Upper lobe of left lung (tissue), 6 donors: ENCODE data around the gene GPR183. TPM values are rescaled to one million over a fixed set of nuclear protein-coding genes. Genes with fewer than 3 reads are reported as not detected.
"Not testable (repeated sequence)": the region's sequence is repeated elsewhere in the genome, so short reads cannot be mapped to it uniquely, and the experiment has no call there.

Source experiments
- ATAC-seq, 2 donors: fragments of 200-7000 bp; cut with Tn5 transposase; one replicate each; pipeline ENCODE4 v1.9.1; 2022; ENCODE audit warnings: mild to moderate bottlenecking in 2 of 2, moderate library complexity in 2 of 2; ENCODE audit not compliant: low FRiP score in 2 of 2
- DNase-seq, 2 donors: peaks; one replicate each; pipeline ENCODE4 v3.0.0-alpha.2; 2019 to 2020
- H3K27ac ChIP-seq, 4 donors: fragments of 200-600 bp; sonication (generic); one replicate each; pipeline ENCODE4 v1.5.1; 2016 to 2019
- H3K27me3 ChIP-seq, 4 donors: fragments of 200-600 bp; sonication (generic); one replicate each; pipeline ENCODE4 v1.5.1; 2017 to 2019
- H3K36me3 ChIP-seq, 4 donors: fragments of 200-600 bp; sonication (generic); one replicate each; pipeline ENCODE4 v1.5.1; 2016 to 2019
- H3K4me1 ChIP-seq, 4 donors: fragments of 200-600 bp; sonication (generic); one replicate each; pipeline ENCODE4 v1.5.1; 2018 to 2019
- H3K4me3 ChIP-seq, 4 donors: fragments of 200-600 bp; sonication (generic); one replicate each; pipeline ENCODE4 v1.5.1; 2017 to 2019; ENCODE audit warnings: mild to moderate bottlenecking in 2 of 4, moderate library complexity in 1 of 4
- H3K9me3 ChIP-seq, 4 donors: fragments of 200-600 bp; sonication (generic); one replicate each; pipeline ENCODE4 v1.5.1; 2018 to 2019
- CTCF ChIP-seq, 6 experiments: fragments of 450-650 bp in 4 of 6; fragments of 200-600 bp in 2 of 6; sonication (generic) in 2 of 6; IDR thresholded peaks; one replicate each; pipeline ENCODE4 v1.5.1; 2016 to 2019; ENCODE audit warnings: antibody characterized with exemption in 6 of 6
- EP300 ChIP-seq, 4 donors: sonication (generic); formaldehyde crosslinking; IDR thresholded peaks; one replicate each; pipeline ENCODE4 v1.5.1; 2017; ENCODE audit warnings: antibody characterized with exemption in 4 of 4, control low read depth in 2 of 4
- POLR2A ChIP-seq, 4 donors: fragments of 450-650 bp; IDR thresholded peaks; one replicate each; pipeline ENCODE4 v1.5.1; 2016 to 2017; ENCODE audit warnings: antibody characterized with exemption in 4 of 4, mild to moderate bottlenecking in 2 of 4
- POLR2AphosphoS5 ChIP-seq, 2 donors: sonication (generic); formaldehyde crosslinking; IDR thresholded peaks; one replicate each; pipeline ENCODE4 v1.5.1; 2017; ENCODE audit warnings: antibody characterized with exemption in 2 of 2
- WGBS, 2 donors: methylation state at CpG; one replicate each; pipeline ENCODE4 v1.1.5; 2017 to 2018; 5-methylcytosine and 5-hydroxymethylcytosine counted together
- small RNA-seq, 4 donors: library from RNA; depleted of rRNA; stranded (forward); fragments of <200 nt; gene quantifications; one replicate each; pipeline ENCODE3, GENCODE V24; 2016
- total RNA-seq, 6 donors: library from RNA; depleted of rRNA in 4 of 6; stranded (reverse); fragments of >200 nt in 4 of 6; gene quantifications; one replicate each; pipeline versions ENCODE4 v1.1.0 to v1.2.1, GENCODE V29; 2016 to 2021
- donor health status: DM: no; HTN: no; CAD: no; lungs with moderate emphysema.
- donor health status: DM: no; HTN: yes; CAD: no; lungs with severe emphysema.

The GPR183 gene
- total RNA-seq, 6 donors from 2014 or later, result 2.6 to 13.5 (median 10.0) TPM

- WGBS, 2 donors, result 89 to 93% methylated on average over 5 of the region's 5 CpGs
- DNase-seq (no peak), ATAC-seq (no peak)
- TF ChIP-seq POLR2AphosphoS5 (IDR thresholded peaks at IDR 0.05), result no peak
- no peak for TF ChIP-seq EP300 (IDR thresholded peaks at IDR 0.05)
- no peak for TF ChIP-seq POLR2A (IDR thresholded peaks at IDR 0.05)
- Histone ChIP-seq H3K27ac (no peak overlapping the region), H3K4me1 (peaks cover 0 to under 1% (median 0%) of the 10 kb centered on the region in 4 donors), H3K27me3 (no peaks in the 10 kb centered on the region), H3K4me3 (no peak overlapping the region), H3K9me3 (no peaks in the 10 kb centered on the region), H3K36me3 (peaks cover 0 to 15% (median 2%) of the 10 kb centered on the region in 4 donors)
Measured at GRCh38 chr13:99250982-99251825, 56.0 kb downstream of the GPR183 start.

- not testable (repeated sequence) for DNase-seq
Measured at GRCh38 chr13:99249606-99250005, 57.6 kb downstream of the GPR183 start.

GRCh38 chr13:99249178-99249577 is 58.0 kb downstream of the GPR183 start:
- not testable (repeated sequence) for DNase-seq, H3K27ac ChIP-seq, H3K4me3 ChIP-seq, H3K4me1 ChIP-seq, ATAC-seq, H3K9me3 ChIP-seq, H3K27me3 ChIP-seq
- 95 to 99% methylated on average over 3 of the region's 3 CpGs for WGBS, 2 donors
- H3K36me3 ChIP-seq, result peaks cover 0 to 12% (median 4%) of the 10 kb centered on the region in 4 donors

More at GRCh38 chr13:99249606-99250005, 57.6 kb downstream of the GPR183 start:
- 98 to 100% methylated on average over 2 of the region's 2 CpGs for WGBS, 2 donors
- not testable (repeated sequence) for H3K9me3 ChIP-seq, ATAC-seq, H3K27ac ChIP-seq, H3K4me3 ChIP-seq, H3K27me3 ChIP-seq, H3K4me1 ChIP-seq
- H3K36me3 ChIP-seq, result peaks cover 0 to 16% (median 4%) of the 10 kb centered on the region in 4 donors

- H3K27me3 ChIP-seq, result no peaks in the 10 kb centered on the region
- no peaks in the 10 kb centered on the region for H3K4me1 ChIP-seq
- WGBS, 2 donors, result 98 to 100% methylated on average over 1 of the region's 1 CpG
- TF ChIP-seq EP300 (IDR thresholded peaks at IDR 0.05), result no peak
- TF ChIP-seq POLR2AphosphoS5 (IDR thresholded peaks at IDR 0.05), result no peak
- no peak for TF ChIP-seq CTCF (IDR thresholded peaks at IDR 0.05)
- no peak for TF ChIP-seq POLR2A (IDR thresholded peaks at IDR 0.05)
- no peak overlapping the region for H3K27ac ChIP-seq
- H3K4me3 ChIP-seq, result no peak overlapping the region
- H3K9me3 ChIP-seq, result no peaks in the 10 kb centered on the region
- peaks cover 0 to 14% (median 4%) of the 10 kb centered on the region in 4 donors for H3K36me3 ChIP-seq
- DNase-seq, result no peak
- ATAC-seq, result no peak
Measured at GRCh38 chr13:99246100-99246499, 61.1 kb downstream of the GPR183 start.

Small RNA genes lying within 50 kb of the gene (small RNA-seq; reads per million reads assigned to genes)
- gene MIR623, result 0 reads per million in 4 donors

Other genes with a start within 250 kb of the GPR183 start
- 10 to 100 TPM; 29.3 to 55.5 (median 47.7) TPM for gene UBAC2, start 106.5 kb downstream of the GPR183 start, total RNA-seq
- under 1 TPM in 2 of 6 donors, not detected in 4; 0.52 to 0.94 TPM for gene GPR18, start 49.0 kb downstream of the GPR183 start, total RNA-seq
- gene TM9SF2, start 194.1 kb upstream of the GPR183 start, total RNA-seq, result 100 to 1,000 TPM in 4 of 6 donors, 10 to 100 TPM in 2; 34.7 to 142 (median 116) TPM